ENCODE results near the gene KRTAP4-4. TPM values are rescaled to one million over a fixed set of nuclear protein-coding genes. Genes with fewer than 3 reads are reported as not detected.

Gene KRTAP4-4
- total RNA-seq, 1 experiment from 2014 or later = not detected

DNA sequence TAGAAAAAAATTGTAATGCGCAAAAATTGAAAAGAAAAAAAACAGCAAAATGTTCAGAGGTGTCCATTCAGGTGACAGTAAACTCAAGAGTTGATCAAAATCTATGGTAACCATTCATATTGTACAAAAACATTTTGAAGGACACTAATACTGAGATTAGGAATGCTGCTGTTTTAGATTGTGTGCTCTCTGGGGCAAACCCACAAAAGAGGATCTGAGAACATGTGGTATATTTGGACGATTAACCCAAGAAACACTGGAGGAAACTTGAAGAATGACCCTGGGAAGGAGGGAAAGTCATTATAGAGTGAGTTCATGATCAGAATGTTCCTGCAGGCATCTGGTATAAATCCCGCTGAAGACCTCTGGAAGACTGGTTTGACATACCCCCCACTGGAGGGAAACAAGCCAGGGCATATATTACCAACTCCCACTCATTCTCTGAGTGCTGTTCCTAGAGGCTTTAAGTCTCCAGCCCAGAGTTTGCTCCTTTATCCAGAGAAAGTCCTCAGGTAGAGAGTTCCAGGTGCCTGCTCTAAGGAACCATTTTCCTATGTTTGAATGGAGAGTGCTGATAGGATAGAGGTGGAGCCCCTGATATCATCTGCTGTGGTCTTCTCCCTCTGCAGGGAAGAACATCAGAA is 16.3 kb upstream of the KRTAP4-4 start:
- Mint-ChIP-seq H3K27ac (no peak overlapping the region), H3K4me3 (no peak overlapping the region)
- no peaks in the 10 kb centered on the region for H3K9me3 ChIP-seq (ENCODE audit: control insufficient read depth, low read depth, low read length)

More for the DNA sequence above, 16.3 kb upstream of the KRTAP4-4 start:
- no peak overlapping the region for H3K23ac ChIP-seq (ENCODE audit: insufficient read length, low read depth, low read length)
- TF ChIP-seq, protein P1, sequence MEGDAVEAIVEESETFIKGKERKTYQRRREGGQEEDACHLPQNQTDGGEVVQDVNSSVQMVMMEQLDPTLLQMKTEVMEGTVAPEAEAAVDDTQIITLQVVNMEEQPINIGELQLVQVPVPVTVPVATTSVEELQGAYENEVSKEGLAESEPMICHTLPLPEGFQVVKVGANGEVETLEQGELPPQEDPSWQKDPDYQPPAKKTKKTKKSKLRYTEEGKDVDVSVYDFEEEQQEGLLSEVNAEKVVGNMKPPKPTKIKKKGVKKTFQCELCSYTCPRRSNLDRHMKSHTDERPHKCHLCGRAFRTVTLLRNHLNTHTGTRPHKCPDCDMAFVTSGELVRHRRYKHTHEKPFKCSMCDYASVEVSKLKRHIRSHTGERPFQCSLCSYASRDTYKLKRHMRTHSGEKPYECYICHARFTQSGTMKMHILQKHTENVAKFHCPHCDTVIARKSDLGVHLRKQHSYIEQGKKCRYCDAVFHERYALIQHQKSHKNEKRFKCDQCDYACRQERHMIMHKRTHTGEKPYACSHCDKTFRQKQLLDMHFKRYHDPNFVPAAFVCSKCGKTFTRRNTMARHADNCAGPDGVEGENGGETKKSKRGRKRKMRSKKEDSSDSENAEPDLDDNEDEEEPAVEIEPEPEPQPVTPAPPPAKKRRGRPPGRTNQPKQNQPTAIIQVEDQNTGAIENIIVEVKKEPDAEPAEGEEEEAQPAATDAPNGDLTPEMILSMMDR (conservative IDR thresholded peaks at IDR 0.05) = no peak
- no peaks in the 10 kb centered on the region for H3K27me3 ChIP-seq (ENCODE audit: insufficient read depth, low read length)
- H2BK12ac ChIP-seq (ENCODE audit: insufficient read length, low read depth, low read length) = no peak overlapping the region
- no peaks in the 10 kb centered on the region for H3K79me2 ChIP-seq (ENCODE audit: insufficient read depth, low read length)
- no peak overlapping the region for H4K91ac ChIP-seq (ENCODE audit: insufficient read length, low read depth, low read length)
- H2BK120ac ChIP-seq (ENCODE audit: low read depth, low read length, poor library complexity, severe bottlenecking) = no peak overlapping the region
- no peaks in the 10 kb centered on the region for H3K79me1 ChIP-seq (ENCODE audit: insufficient read depth, low read depth, low read length, poor library complexity, severe bottlenecking)
- H4K20me1 ChIP-seq (ENCODE audit: control insufficient read depth, insufficient read depth, insufficient read length) = no peaks in the 10 kb centered on the region
- Mint-ChIP-seq H3K36me3 (ENCODE audit: insufficient read depth in 1 of 3, low read depth in 3 of 3) (no peaks in the 10 kb centered on the region), H3K4me1 (0 out of 4 replicates have a peak, but pooled peaks cover 0 to 3% of the 10 kb centered on the region in 2 experiments), H3K9me3 (no peaks in the 10 kb centered on the region; a peak in 2 of 5 replicates), H3K27me3 (ENCODE audit: low read depth) (no peaks in the 10 kb centered on the region; the same call in 1 of the 2 replicates)
- no peaks in the 10 kb centered on the region for H3K4me1 ChIP-seq (ENCODE audit: insufficient read depth, low read length)
- H3K56ac ChIP-seq (ENCODE audit: insufficient read length, low read depth, low read length) = no peak overlapping the region
- H3K9ac ChIP-seq (ENCODE audit: extremely low read depth, insufficient read length, low read length) = no peak overlapping the region
- H3K4ac ChIP-seq (ENCODE audit: low read depth, low read length) = no peak overlapping the region
- no peak overlapping the region for H3K4me2 ChIP-seq (ENCODE audit: insufficient read depth, insufficient read length, low read length)
- no peak overlapping the region for H2AFZ ChIP-seq (ENCODE audit: low read length)
- H3K18ac ChIP-seq (ENCODE audit: insufficient read length, low read depth, low read length) = no peak overlapping the region
- H2BK20ac ChIP-seq (ENCODE audit: low read depth, low read length, poor library complexity, severe bottlenecking) = no peak overlapping the region
- no peak overlapping the region for H2BK5ac ChIP-seq (ENCODE audit: insufficient read length, low read length)
- no peak overlapping the region for H4K8ac ChIP-seq (replicated peaks; ENCODE audit: insufficient read length, low read depth, low read length)
- H3K14ac ChIP-seq (ENCODE audit: insufficient read depth, low read length) = no peak overlapping the region
- no peak for DNase-seq
- no peaks in the 10 kb centered on the region for H3K23me2 ChIP-seq (ENCODE audit: insufficient read length, low read depth, low read length, poor library complexity, severe bottlenecking)
- H2AK5ac ChIP-seq (ENCODE audit: insufficient read length, low read length) = no peak overlapping the region
- WGBS (ENCODE audit: extremely low coverage, insufficient read length, low lambda C conversion rate) = no CpG with 5 or more reads among the region's 3 CpGs
- H3T11ph ChIP-seq (ENCODE audit: low read length) = no peak overlapping the region
- H2BK15ac ChIP-seq (ENCODE audit: low read depth, low read length) = no peak overlapping the region
- no peak overlapping the region for H3K27ac ChIP-seq (ENCODE audit: insufficient read length, low read depth, low read length)
- no peak overlapping the region for H4K5ac ChIP-seq (ENCODE audit: insufficient read length, low read depth, low read length)

Data from H9 (cell line).